Effector memory CD8-positive, alpha-beta T cell (primary cell): Measurements from ENCODE around the gene IL1RAP.

Experiments
- ATAC-seq: fragments of 150-1000 bp; cut with Tn5 transposase; replicated peaks from 2 replicates; pipeline ENCODE4 v1.10.0; 2021; ENCODE audit warnings: mild to moderate bottlenecking, moderate library complexity
- DNase-seq, 3 experiments: peaks; one replicate each; pipeline ENCODE4 v3.0.0; 2021
- H3K27ac Mint-ChIP-seq, 2 donors: one replicate each; pipeline ENCODE4 v1.8.0; 2022; ENCODE audit warnings: mild to moderate bottlenecking in 2 of 2, mixed read lengths in 2 of 2, moderate library complexity in 2 of 2
- H3K27me3 Mint-ChIP-seq, 2 donors: one replicate each; pipeline ENCODE4 v1.8.0; 2022; ENCODE audit warnings: mixed read lengths in 2 of 2
- H3K36me3 Mint-ChIP-seq: one replicate; pipeline ENCODE4 v1.8.0; 2022; ENCODE audit warnings: mild to moderate bottlenecking, moderate library complexity, mixed read lengths; ENCODE audit not compliant: insufficient read depth
- H3K4me1 Mint-ChIP-seq, 2 donors: one replicate each; pipeline ENCODE4 v1.8.0; 2022; ENCODE audit warnings: low read depth in 2 of 2, mixed read lengths in 2 of 2
- H3K4me3 Mint-ChIP-seq, 2 donors: one replicate each; pipeline ENCODE4 v1.8.0; 2022; ENCODE audit warnings: mild to moderate bottlenecking in 2 of 2, mixed read lengths in 2 of 2, moderate library complexity in 2 of 2
- H3K9me3 Mint-ChIP-seq, 2 donors: one replicate each; pipeline ENCODE4 v1.8.0; 2022; ENCODE audit warnings: mixed read lengths in 2 of 2

IL1RAP gene

DNA sequence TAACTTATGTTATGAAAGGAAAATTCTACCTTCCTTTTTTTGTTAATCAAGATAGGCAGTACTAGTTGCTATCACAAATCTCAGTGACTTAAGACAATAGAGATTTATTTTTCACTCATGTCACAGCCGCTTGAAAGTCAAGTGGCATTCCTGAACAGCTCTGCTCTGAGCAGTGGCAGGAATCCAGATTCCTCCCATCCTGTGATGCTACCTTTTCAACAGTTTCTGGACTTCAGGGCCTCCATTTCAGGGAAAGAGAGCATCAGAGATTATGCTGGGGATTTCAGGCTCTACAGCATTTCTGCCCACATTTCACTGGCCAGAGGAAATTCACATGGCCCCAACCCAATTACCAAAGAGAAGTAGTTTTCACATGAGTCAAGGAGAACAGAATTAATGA, 83.4 kb downstream of the IL1RAP start:
- H3K27me3 Mint-ChIP-seq, result no peaks in the 10 kb centered on the region
- no peaks in the 10 kb centered on the region for H3K36me3 Mint-ChIP-seq
- no peak for DNase-seq
- no peak for ATAC-seq
- H3K4me3 Mint-ChIP-seq, result no peak overlapping the region
- no peaks in the 10 kb centered on the region for H3K9me3 Mint-ChIP-seq
- H3K27ac Mint-ChIP-seq, result no peak overlapping the region
- peaks cover 5 to 13% of the 10 kb centered on the region in 2 donors for H3K4me1 Mint-ChIP-seq

- H3K27ac Mint-ChIP-seq, result no peak overlapping the region
- ATAC-seq (no peak), DNase-seq (no peak)
- no peak overlapping the region for H3K4me3 Mint-ChIP-seq
- peaks cover 2 to 5% of the 10 kb centered on the region in 2 donors for H3K4me1 Mint-ChIP-seq
- no peaks in the 10 kb centered on the region for H3K27me3 Mint-ChIP-seq
- H3K36me3 Mint-ChIP-seq, result peaks cover 5% of the 10 kb centered on the region
- H3K9me3 Mint-ChIP-seq, result peaks cover 0 to 1% of the 10 kb centered on the region in 2 donors
Measured at GRCh38 chr3:190601622-190602021, 87.7 kb downstream of the IL1RAP start.

DNA sequence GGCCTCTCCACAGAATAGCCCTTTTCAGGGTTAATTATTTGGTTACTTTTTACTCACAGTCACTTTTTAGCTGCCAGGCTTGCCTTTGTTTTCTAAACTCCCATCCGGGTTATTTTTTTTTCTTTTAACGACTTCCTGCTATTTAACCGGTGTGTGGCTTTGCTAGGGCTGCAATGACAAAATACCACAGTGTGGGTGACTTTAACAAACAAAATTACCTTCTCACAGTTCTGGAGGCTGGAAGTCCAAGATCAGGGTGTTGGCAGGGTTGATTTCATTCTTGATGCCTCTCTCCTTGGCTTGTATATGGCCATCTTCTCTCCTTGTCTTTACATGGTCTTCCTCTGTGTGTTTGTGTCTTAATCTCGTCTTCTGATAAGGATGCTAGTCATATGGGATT, 91.5 kb downstream of the IL1RAP start:
- Mint-ChIP-seq H3K27ac (peak overlapping the region in 1 of 2 donors; percentile 73), H3K9me3 (peaks cover 0 to 1% of the 10 kb centered on the region in 2 donors), H3K27me3 (no peaks in the 10 kb centered on the region), H3K4me3 (no peak overlapping the region), H3K36me3 (peaks cover 9% of the 10 kb centered on the region), H3K4me1 (peaks cover 2 to 5% of the 10 kb centered on the region in 2 donors)
- DNase-seq (no peak), ATAC-seq (no peak)

DNA sequence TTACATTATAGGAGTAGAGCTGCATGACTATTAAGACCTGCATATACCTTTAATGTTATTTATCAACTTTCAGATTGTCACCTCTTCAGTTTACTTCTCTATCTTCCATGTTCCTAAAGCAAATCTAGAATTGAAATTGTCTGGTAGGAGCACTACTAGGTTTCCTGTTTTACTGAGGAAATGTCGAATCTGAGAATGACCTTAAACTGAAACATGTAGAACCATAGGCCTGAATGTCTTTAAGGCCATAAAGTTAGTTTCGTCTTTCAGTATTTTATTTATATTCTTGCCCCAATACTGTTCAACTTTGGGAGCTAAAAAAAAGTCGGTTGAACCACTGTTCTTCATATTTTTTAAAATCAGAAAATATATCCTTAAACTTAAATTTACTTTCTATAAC, 92.7 kb downstream of the IL1RAP start:
- ATAC-seq (no peak), DNase-seq (no peak)
- no peak overlapping the region for H3K27ac Mint-ChIP-seq
- H3K27me3 Mint-ChIP-seq, result no peaks in the 10 kb centered on the region
- peaks cover 2 to 5% of the 10 kb centered on the region in 2 donors for H3K4me1 Mint-ChIP-seq
- peaks cover 0 to 1% of the 10 kb centered on the region in 2 donors for H3K9me3 Mint-ChIP-seq
- H3K36me3 Mint-ChIP-seq, result peaks cover 9% of the 10 kb centered on the region
- H3K4me3 Mint-ChIP-seq, result no peak overlapping the region

GRCh38 chr3:190607021-190607420, 93.1 kb downstream of the IL1RAP start:
- DNase-seq (no peak), ATAC-seq (no peak)
- H3K27ac Mint-ChIP-seq, result no peak overlapping the region
- no peak overlapping the region for H3K4me3 Mint-ChIP-seq
- peaks cover 0 to 1% of the 10 kb centered on the region in 2 donors for H3K9me3 Mint-ChIP-seq
- no peaks in the 10 kb centered on the region for H3K27me3 Mint-ChIP-seq
- peaks cover 9% of the 10 kb centered on the region for H3K36me3 Mint-ChIP-seq
- H3K4me1 Mint-ChIP-seq, result peaks cover 2 to 5% of the 10 kb centered on the region in 2 donors

DNA sequence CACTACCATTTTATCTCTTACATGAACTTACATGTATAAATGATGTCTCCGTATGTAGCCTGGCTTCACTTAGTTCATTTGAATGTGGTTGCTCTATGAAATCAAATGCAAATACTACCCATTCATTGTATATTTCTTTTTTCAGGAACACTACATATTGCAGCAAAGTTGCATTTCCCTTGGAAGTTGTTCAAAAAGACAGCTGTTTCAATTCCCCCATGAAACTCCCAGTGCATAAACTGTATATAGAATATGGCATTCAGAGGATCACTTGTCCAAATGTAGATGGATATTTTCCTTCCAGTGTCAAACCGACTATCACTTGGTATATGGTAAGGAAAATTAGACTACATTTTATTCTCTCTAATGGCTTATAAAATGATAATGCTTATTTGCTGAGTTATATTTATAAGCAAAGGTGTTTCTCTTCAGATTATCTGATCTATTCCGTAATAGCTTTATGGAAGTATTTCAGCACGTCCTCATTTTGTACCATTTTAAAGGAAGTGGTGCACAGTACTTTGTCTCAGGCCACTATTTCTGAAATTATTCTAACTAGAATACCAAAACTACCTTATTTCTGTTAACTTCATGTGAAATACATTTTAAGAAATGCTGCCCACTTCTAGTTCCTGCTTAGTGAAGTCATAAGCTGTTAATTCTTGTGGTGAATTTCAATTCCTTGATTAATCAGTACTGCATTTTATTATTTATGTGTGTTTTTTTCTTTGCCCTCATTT, 95.1 kb downstream of the IL1RAP start:
- H3K36me3 Mint-ChIP-seq, result peaks cover 9% of the 10 kb centered on the region
- DNase-seq, result no peak
- H3K9me3 Mint-ChIP-seq, result peaks cover 0 to 1% of the 10 kb centered on the region in 2 donors
- no peak for ATAC-seq
- no peak overlapping the region for H3K4me3 Mint-ChIP-seq
- peaks cover 2 to 5% of the 10 kb centered on the region in 2 donors for H3K4me1 Mint-ChIP-seq
- H3K27ac Mint-ChIP-seq, result no peak overlapping the region
- no peaks in the 10 kb centered on the region for H3K27me3 Mint-ChIP-seq

GRCh38 chr3:190614226-190615059, 100.6 kb downstream of the IL1RAP start:
- no peak overlapping the region for H3K27ac Mint-ChIP-seq
- H3K9me3 Mint-ChIP-seq, result no peaks in the 10 kb centered on the region
- H3K4me3 Mint-ChIP-seq, result no peak overlapping the region
- peaks cover 2% of the 10 kb centered on the region for H3K36me3 Mint-ChIP-seq
- H3K4me1 Mint-ChIP-seq, result peaks cover 0 to 7% of the 10 kb centered on the region in 2 donors
- no peaks in the 10 kb centered on the region for H3K27me3 Mint-ChIP-seq
- ATAC-seq, result no peak
- no peak for DNase-seq

- ATAC-seq (no peak), DNase-seq (no peak)
- H3K4me1 Mint-ChIP-seq, result peaks cover 0 to 7% of the 10 kb centered on the region in 2 donors
- no peaks in the 10 kb centered on the region for H3K9me3 Mint-ChIP-seq
- H3K4me3 Mint-ChIP-seq, result no peak overlapping the region
- no peaks in the 10 kb centered on the region for H3K36me3 Mint-ChIP-seq
- H3K27me3 Mint-ChIP-seq, result no peaks in the 10 kb centered on the region
- no peak overlapping the region for H3K27ac Mint-ChIP-seq
Measured at GRCh38 chr3:190615060-190615384, 101.1 kb downstream of the IL1RAP start.

- Mint-ChIP-seq H3K27ac (no peak overlapping the region), H3K9me3 (no peaks in the 10 kb centered on the region), H3K36me3 (no peaks in the 10 kb centered on the region), H3K4me3 (no peak overlapping the region), H3K4me1 (peaks cover 0 to 7% of the 10 kb centered on the region in 2 donors), H3K27me3 (no peaks in the 10 kb centered on the region)
- ATAC-seq (no peak), DNase-seq (no peak)
Measured at GRCh38 chr3:190615607-190616006, 101.7 kb downstream of the IL1RAP start.

GRCh38 chr3:190616637-190617036, 102.8 kb downstream of the IL1RAP start:
- H3K36me3 Mint-ChIP-seq, result no peaks in the 10 kb centered on the region
- DNase-seq (no peak), ATAC-seq (no peak)
- no peaks in the 10 kb centered on the region for H3K27me3 Mint-ChIP-seq
- no peak overlapping the region for H3K27ac Mint-ChIP-seq
- H3K4me1 Mint-ChIP-seq, result peaks cover 0 to 7% of the 10 kb centered on the region in 2 donors
- no peaks in the 10 kb centered on the region for H3K9me3 Mint-ChIP-seq
- H3K4me3 Mint-ChIP-seq, result no peak overlapping the region

- H3K27ac Mint-ChIP-seq, result no peak overlapping the region
- H3K4me3 Mint-ChIP-seq, result no peak overlapping the region
- peaks cover 0 to 7% of the 10 kb centered on the region in 2 donors for H3K4me1 Mint-ChIP-seq
- H3K36me3 Mint-ChIP-seq, result no peaks in the 10 kb centered on the region
- DNase-seq (peak in 1 of 3 experiments; percentile 1), ATAC-seq (peak; percentile 51)
- no peaks in the 10 kb centered on the region for H3K27me3 Mint-ChIP-seq
- no peaks in the 10 kb centered on the region for H3K9me3 Mint-ChIP-seq
Measured at GRCh38 chr3:190617185-190617584, 103.3 kb downstream of the IL1RAP start.

- H3K4me1 Mint-ChIP-seq, result peaks cover 0 to 7% of the 10 kb centered on the region in 2 donors
- H3K27ac Mint-ChIP-seq, result peak overlapping the region in 1 of 2 donors; percentile 76
- no peak for DNase-seq
- H3K9me3 Mint-ChIP-seq, result no peaks in the 10 kb centered on the region
- H3K27me3 Mint-ChIP-seq, result no peaks in the 10 kb centered on the region
- H3K36me3 Mint-ChIP-seq, result no peaks in the 10 kb centered on the region
- no peak overlapping the region for H3K4me3 Mint-ChIP-seq
- ATAC-seq, result no peak
Measured at GRCh38 chr3:190618330-190619030, 104.6 kb downstream of the IL1RAP start.

- H3K9me3 Mint-ChIP-seq, result no peaks in the 10 kb centered on the region
- H3K4me3 Mint-ChIP-seq, result no peak overlapping the region
- DNase-seq, result no peak
- H3K4me1 Mint-ChIP-seq, result peaks cover 0 to 7% of the 10 kb centered on the region in 2 donors
- no peak overlapping the region for H3K27ac Mint-ChIP-seq
- ATAC-seq, result no peak
- H3K27me3 Mint-ChIP-seq, result no peaks in the 10 kb centered on the region
- peaks cover 5% of the 10 kb centered on the region for H3K36me3 Mint-ChIP-seq
Measured at GRCh38 chr3:190619353-190619752, 105.5 kb downstream of the IL1RAP start.
